Measurements from ENCODE around the gene DYRK2.
A peak's percentile ranks its signal among the peaks of the same experiment; 100 is the strongest.

GRCh38 chr12:67710582-67710981 is 62.0 kb downstream of the DYRK2 start:
- TF ChIP-seq CTCF (IDR thresholded peaks at IDR 0.05) (no peak), POLR2AphosphoS5 (IDR thresholded peaks at IDR 0.05) (peak; percentile 51 to 86 (median 81)), POLR2A (IDR thresholded peaks at IDR 0.05) (peak; percentile 44)

Measured in transverse colon (tissue), 4 donors.